WTC11 (cell line): Measurements from ENCODE around the gene HCST.

Experiments
- CTCF ChIP-seq: fragments of 200-600 bp; IDR thresholded peaks from 2 replicates; pipeline ENCODE4 v1.8.0; 2022; ENCODE audit warnings: antibody characterized with exemption
- FOXJ3 ChIP-seq: sonication (generic); formaldehyde crosslinking; IDR thresholded peaks from 2 replicates; pipeline ENCODE4 v1.9.0; 2021; ENCODE audit warnings: missing genetic modification reagents, mild to moderate bottlenecking, borderline replicate concordance
- RORB ChIP-seq: fragments of 250-450 bp; sonication (Bioruptor Pico); IDR thresholded peaks from 2 replicates; pipeline ENCODE4 v1.9.0; 2021; ENCODE audit warnings: mild to moderate bottlenecking
- TEAD4 ChIP-seq: sonication (generic); formaldehyde crosslinking; IDR thresholded peaks from 2 replicates; pipeline ENCODE4 v1.8.0; 2022; ENCODE audit warnings: mild to moderate bottlenecking, missing genetic modification reagents
- TF ChIP-seq, protein P1 (sequence below): sonication (generic); formaldehyde crosslinking; IDR thresholded peaks from 2 replicates; pipeline ENCODE4 v1.8.1; 2022; ENCODE audit warnings: mild to moderate bottlenecking, missing genetic modification reagents, moderate library complexity, borderline replicate concordance
- TF ChIP-seq, protein P2 (sequence below): fragments of 250-450 bp; sonication (Bioruptor Pico); IDR thresholded peaks from 2 replicates; pipeline ENCODE4 v2.1.2; 2022; ENCODE audit warnings: mild to moderate bottlenecking, moderate library complexity
- TF ChIP-seq, protein P3 (sequence below): sonication (generic); formaldehyde crosslinking; IDR thresholded peaks from 2 replicates; pipeline ENCODE4 v1.8.1; 2023; ENCODE audit warnings: mild to moderate bottlenecking, missing genetic modification reagents, moderate library complexity
- TF ChIP-seq, protein P4 (sequence below): sonication (generic); formaldehyde crosslinking; IDR thresholded peaks from 2 replicates; pipeline ENCODE4 v1.8.0; 2022; ENCODE audit warnings: mild to moderate bottlenecking, missing genetic modification reagents
- TF ChIP-seq, protein P5 (sequence below): sonication (generic); formaldehyde crosslinking; IDR thresholded peaks from 2 replicates; pipeline ENCODE4 v1.8.1; 2022; ENCODE audit warnings: low read depth, missing genetic modification reagents, borderline replicate concordance

DNA sequence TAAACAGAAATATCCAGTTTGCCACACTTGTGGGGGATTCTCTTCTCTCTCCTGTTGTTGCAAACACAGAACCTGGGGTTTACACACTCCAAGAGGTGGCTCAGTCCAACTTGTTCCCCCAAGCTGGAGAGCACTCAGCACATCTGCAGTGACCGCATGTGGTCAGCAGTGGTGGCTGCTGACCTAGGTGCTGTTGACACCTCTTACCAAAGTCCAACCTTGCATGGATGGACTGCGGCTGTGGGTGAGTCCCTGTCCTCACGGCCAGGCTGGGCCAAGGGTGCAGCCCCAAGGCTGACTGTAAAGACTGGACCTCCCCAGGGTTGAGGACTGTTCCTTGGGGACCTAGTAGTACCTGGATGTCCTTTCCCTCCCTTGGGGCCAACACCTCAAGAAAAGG is 39.9 kb downstream of the HCST start:
- TF ChIP-seq CTCF: no peak
- TF ChIP-seq, protein P1, sequence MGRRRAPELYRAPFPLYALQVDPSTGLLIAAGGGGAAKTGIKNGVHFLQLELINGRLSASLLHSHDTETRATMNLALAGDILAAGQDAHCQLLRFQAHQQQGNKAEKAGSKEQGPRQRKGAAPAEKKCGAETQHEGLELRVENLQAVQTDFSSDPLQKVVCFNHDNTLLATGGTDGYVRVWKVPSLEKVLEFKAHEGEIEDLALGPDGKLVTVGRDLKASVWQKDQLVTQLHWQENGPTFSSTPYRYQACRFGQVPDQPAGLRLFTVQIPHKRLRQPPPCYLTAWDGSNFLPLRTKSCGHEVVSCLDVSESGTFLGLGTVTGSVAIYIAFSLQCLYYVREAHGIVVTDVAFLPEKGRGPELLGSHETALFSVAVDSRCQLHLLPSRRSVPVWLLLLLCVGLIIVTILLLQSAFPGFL (CRISPR knock-in tag): no peak
- no peak for TF ChIP-seq RORB (CRISPR knock-in tag)
- TF ChIP-seq, protein P2, sequence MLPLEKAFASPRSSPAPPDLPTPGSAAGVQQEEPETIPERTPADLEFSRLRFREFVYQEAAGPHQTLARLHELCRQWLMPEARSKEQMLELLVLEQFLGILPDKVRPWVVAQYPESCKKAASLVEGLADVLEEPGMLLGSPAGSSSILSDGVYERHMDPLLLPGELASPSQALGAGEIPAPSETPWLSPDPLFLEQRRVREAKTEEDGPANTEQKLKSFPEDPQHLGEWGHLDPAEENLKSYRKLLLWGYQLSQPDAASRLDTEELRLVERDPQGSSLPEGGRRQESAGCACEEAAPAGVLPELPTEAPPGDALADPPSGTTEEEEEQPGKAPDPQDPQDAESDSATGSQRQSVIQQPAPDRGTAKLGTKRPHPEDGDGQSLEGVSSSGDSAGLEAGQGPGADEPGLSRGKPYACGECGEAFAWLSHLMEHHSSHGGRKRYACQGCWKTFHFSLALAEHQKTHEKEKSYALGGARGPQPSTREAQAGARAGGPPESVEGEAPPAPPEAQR (CRISPR knock-in tag): no peak
- TF ChIP-seq FOXJ3 (CRISPR knock-in tag): no peak
- TF ChIP-seq, protein P3, sequence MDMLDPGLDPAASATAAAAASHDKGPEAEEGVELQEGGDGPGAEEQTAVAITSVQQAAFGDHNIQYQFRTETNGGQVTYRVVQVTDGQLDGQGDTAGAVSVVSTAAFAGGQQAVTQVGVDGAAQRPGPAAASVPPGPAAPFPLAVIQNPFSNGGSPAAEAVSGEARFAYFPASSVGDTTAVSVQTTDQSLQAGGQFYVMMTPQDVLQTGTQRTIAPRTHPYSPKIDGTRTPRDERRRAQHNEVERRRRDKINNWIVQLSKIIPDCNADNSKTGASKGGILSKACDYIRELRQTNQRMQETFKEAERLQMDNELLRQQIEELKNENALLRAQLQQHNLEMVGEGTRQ (CRISPR knock-in tag): no peak
- TF ChIP-seq, protein P4, sequence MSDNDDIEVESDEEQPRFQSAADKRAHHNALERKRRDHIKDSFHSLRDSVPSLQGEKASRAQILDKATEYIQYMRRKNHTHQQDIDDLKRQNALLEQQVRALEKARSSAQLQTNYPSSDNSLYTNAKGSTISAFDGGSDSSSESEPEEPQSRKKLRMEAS: no peak
- TF ChIP-seq, protein P5, sequence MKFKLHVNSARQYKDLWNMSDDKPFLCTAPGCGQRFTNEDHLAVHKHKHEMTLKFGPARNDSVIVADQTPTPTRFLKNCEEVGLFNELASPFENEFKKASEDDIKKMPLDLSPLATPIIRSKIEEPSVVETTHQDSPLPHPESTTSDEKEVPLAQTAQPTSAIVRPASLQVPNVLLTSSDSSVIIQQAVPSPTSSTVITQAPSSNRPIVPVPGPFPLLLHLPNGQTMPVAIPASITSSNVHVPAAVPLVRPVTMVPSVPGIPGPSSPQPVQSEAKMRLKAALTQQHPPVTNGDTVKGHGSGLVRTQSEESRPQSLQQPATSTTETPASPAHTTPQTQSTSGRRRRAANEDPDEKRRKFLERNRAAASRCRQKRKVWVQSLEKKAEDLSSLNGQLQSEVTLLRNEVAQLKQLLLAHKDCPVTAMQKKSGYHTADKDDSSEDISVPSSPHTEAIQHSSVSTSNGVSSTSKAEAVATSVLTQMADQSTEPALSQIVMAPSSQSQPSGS (CRISPR knock-in tag): no peak
- no peak for TF ChIP-seq TEAD4
